Ishikawa (cell line): Measurements from ENCODE around the gene POU3F1.

ENCODE experiments used
- CEBPB ChIP-seq: IDR thresholded peaks from 2 replicates; pipeline ENCODE4 v1.6.1; 2012
- EGR1 ChIP-seq: IDR thresholded peaks from 2 replicates; pipeline ENCODE4 v1.6.1; 2012
- EP300 ChIP-seq: IDR thresholded peaks from 2 replicates; pipeline ENCODE4 v1.6.1; 2012; ENCODE audit warnings: borderline replicate concordance
- FOXM1 ChIP-seq: IDR thresholded peaks from 2 replicates; pipeline ENCODE4 v1.6.1; 2012; ENCODE audit warnings: low read depth, borderline replicate concordance
- RAD21 ChIP-seq: IDR thresholded peaks from 2 replicates; pipeline ENCODE4 v1.6.1; 2012; ENCODE audit warnings: low read depth
- TEAD4 ChIP-seq: IDR thresholded peaks from 2 replicates; pipeline ENCODE4 v1.6.1; 2012
- YY1 ChIP-seq: IDR thresholded peaks from 2 replicates; pipeline ENCODE4 v1.6.1; 2012; ENCODE audit warnings: low read depth
- TF ChIP-seq, protein P1 (sequence below): IDR thresholded peaks from 2 replicates; pipeline ENCODE4 v1.6.1; 2012
- TF ChIP-seq, protein P2 (sequence below): IDR thresholded peaks from 2 replicates; pipeline ENCODE4 v1.6.1; 2012

- TF ChIP-seq FOXM1 (no peak), YY1 (no peak), EGR1 (no peak), RAD21 (no peak), TEAD4 (no peak), EP300 (no peak), CEBPB (no peak)
- TF ChIP-seq, protein P1, sequence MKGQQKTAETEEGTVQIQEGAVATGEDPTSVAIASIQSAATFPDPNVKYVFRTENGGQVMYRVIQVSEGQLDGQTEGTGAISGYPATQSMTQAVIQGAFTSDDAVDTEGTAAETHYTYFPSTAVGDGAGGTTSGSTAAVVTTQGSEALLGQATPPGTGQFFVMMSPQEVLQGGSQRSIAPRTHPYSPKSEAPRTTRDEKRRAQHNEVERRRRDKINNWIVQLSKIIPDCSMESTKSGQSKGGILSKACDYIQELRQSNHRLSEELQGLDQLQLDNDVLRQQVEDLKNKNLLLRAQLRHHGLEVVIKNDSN: no peak
- TF ChIP-seq, protein P2, sequence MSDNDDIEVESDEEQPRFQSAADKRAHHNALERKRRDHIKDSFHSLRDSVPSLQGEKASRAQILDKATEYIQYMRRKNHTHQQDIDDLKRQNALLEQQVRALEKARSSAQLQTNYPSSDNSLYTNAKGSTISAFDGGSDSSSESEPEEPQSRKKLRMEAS: no peak
Measured at GRCh38 chr1:38039331-38040088, 7.1 kb downstream of the POU3F1 start.
